Type B pancreatic cell (in vitro differentiated cells): ENCODE data around the gene WRNIP1. TPM values are rescaled to one million over a fixed set of nuclear protein-coding genes. Genes with fewer than 3 reads are reported as not detected.
"Not testable (repeated sequence)": the region's sequence is repeated elsewhere in the genome, so short reads cannot be mapped to it uniquely, and the experiment has no call there.

ENCODE experiments used
- DNase-seq: peaks from one replicate; pipeline ENCODE4 v3.0.0; 2021; ENCODE audit warnings: mixed read lengths; ENCODE audit not compliant: unreplicated experiment; ENCODE audit errors: extremely low spot score
- H3K27ac Mint-ChIP-seq: 2 replicates; pipeline ENCODE4 v1.8.0; 2021; ENCODE audit warnings: mild to moderate bottlenecking, mixed read lengths
- H3K27me3 Mint-ChIP-seq: 2 replicates; pipeline ENCODE4 v1.8.0; 2021; ENCODE audit warnings: mixed read lengths
- H3K36me3 Mint-ChIP-seq: 2 replicates; pipeline ENCODE4 v1.8.0; 2021; ENCODE audit warnings: mixed read lengths
- H3K4me1 Mint-ChIP-seq: one replicate; pipeline ENCODE4 v1.8.0; 2021; ENCODE audit warnings: mixed read lengths; ENCODE audit not compliant: unreplicated experiment
- H3K4me3 Mint-ChIP-seq: 2 replicates; pipeline ENCODE4 v1.8.0; 2021; ENCODE audit warnings: mild to moderate bottlenecking, mixed read lengths
- H3K9me3 Mint-ChIP-seq: 2 replicates; pipeline ENCODE4 v1.8.0; 2021; ENCODE audit warnings: mixed read lengths
- CTCF ChIP-seq: fragments of 200-600 bp; sonication (generic); conservative IDR thresholded peaks from 2 replicates; pipeline ENCODE4 v1.5.0; 2021; ENCODE audit warnings: antibody characterized with exemption, mild to moderate bottlenecking
- total RNA-seq: library from RNA; stranded (reverse); gene quantifications from 2 replicates; pipeline ENCODE4 v1.2.1, GENCODE V29; 2021; ENCODE audit warnings: low replicate concordance

WRNIP1 gene
- total RNA-seq, 1 donor from 2014 or later = 41.2 TPM

DNA sequence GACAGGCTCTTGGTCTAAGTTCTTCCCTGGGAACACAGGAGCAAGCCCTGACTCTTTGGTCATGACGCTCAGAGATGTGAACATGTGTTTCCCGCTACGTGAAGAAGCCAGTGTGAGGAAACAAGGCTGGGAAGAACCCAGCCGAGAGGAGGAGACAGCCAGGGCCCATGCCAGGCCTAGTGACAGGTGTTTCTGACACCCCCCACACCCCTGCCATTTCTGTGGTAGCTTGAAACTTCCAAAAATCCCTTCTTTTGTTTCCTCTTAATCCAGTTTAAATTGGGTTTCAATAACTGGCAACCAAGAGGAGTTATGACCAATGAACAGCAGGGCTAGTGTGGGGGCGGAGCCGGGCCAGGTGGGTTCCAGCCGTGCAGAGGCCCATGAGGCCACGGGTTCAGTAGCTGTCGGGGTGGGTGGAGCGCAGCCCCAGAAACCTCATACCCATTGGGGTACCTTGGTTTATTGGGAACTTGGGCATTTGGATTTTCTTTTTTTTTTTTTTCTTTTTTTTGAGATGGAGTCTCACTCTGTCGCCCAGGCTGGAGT lies 33.5 kb downstream of the WRNIP1 start:
- no peak for DNase-seq
- TF ChIP-seq CTCF = no peak
- Mint-ChIP-seq H3K27ac (no peak overlapping the region), H3K4me3 (no peak overlapping the region), H3K4me1 (peaks cover 17% of the 10 kb centered on the region), H3K36me3 (no peaks in the 10 kb centered on the region), H3K9me3 (peaks cover 4% of the 10 kb centered on the region), H3K27me3 (no peaks in the 10 kb centered on the region)

DNA sequence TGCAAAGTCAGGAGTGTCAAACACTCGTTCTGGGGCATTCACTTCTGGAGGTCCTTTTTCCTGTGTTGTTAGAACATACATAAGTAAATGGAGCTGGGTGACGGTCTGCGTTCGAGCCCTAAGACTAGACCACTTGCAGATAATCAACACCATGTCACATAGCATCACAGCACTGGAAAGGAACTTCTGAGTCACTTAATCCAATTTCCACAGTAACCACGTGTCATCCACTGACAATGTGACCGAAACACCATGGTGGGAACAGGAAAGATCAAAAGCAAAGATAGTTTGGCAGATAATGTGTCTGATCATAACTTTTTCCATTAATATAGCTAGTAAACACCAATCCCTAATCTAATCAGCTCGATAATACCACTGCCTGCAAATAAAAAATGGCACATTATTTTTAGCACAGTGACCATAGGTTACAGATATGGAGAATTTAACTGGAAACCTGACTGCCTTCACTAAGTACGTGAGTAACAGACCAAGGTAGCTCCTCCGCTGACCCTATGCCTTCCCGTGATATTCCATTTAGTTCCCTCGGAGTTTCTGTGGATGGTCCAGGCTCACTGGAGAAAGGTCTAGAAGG lies 34.8 kb downstream of the WRNIP1 start:
- no peak for TF ChIP-seq CTCF
- H3K9me3 Mint-ChIP-seq = no peaks in the 10 kb centered on the region
- no peak overlapping the region for H3K27ac Mint-ChIP-seq
- H3K4me3 Mint-ChIP-seq = no peak overlapping the region
- no peaks in the 10 kb centered on the region for H3K27me3 Mint-ChIP-seq
- H3K36me3 Mint-ChIP-seq = no peaks in the 10 kb centered on the region
- DNase-seq = no peak
- H3K4me1 Mint-ChIP-seq = peaks cover 17% of the 10 kb centered on the region

- DNase-seq = no peak
- Mint-ChIP-seq H3K4me3 (no peak overlapping the region), H3K4me1 (peaks cover 15% of the 10 kb centered on the region), H3K27me3 (no peaks in the 10 kb centered on the region), H3K27ac (no peak overlapping the region), H3K9me3 (no peaks in the 10 kb centered on the region), H3K36me3 (no peaks in the 10 kb centered on the region)
- no peak for TF ChIP-seq CTCF
Measured at GRCh38 chr6:2800552-2801316, 35.5 kb downstream of the WRNIP1 start.

DNA sequence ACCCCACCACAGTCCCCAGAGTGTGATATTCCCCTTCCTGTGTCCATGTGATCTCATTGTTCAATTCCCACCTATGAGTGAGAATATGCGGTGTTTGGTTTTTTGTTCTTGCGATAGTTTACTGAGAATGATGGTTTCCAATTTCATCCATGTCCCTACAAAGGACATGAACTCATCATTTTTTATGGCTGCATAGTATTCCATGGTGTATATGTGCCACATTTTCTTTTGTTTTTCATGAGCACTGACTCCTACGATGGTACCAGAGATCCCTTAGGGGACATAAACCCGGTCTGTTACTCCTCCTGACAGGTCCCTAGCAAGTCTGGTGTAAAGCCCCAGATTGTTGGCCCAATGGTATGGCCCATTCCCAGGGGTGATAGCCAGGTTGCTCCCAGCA lies 36.5 kb downstream of the WRNIP1 start:
- not testable (repeated sequence) for H3K27ac Mint-ChIP-seq, DNase-seq, H3K9me3 Mint-ChIP-seq, H3K4me3 Mint-ChIP-seq, H3K27me3 Mint-ChIP-seq, H3K36me3 Mint-ChIP-seq
- peaks cover 16% of the 10 kb centered on the region for H3K4me1 Mint-ChIP-seq

GRCh38 chr6:2802521-2803060 lies 37.4 kb downstream of the WRNIP1 start:
- peaks cover 20% of the 10 kb centered on the region for H3K4me1 Mint-ChIP-seq
- DNase-seq = no peak
- no peaks in the 10 kb centered on the region for H3K27me3 Mint-ChIP-seq
- no peak overlapping the region for H3K4me3 Mint-ChIP-seq
- H3K27ac Mint-ChIP-seq = no peak overlapping the region
- H3K36me3 Mint-ChIP-seq = no peaks in the 10 kb centered on the region
- TF ChIP-seq CTCF = no peak
- H3K9me3 Mint-ChIP-seq = no peaks in the 10 kb centered on the region
